Posterior cingulate gyrus (tissue), 11 donors: Measurements from ENCODE around the gene COL17A1.

ENCODE experiments used
- DNase-seq, 10 donors: peaks; one replicate each; pipeline versions ENCODE4 v3.0.0 to v3.0.0-alpha.2; 2020 to 2021; ENCODE audit warnings: mixed read lengths in 3 of 10
- intact Hi-C: fragments of 100-400 bp; cut with DNase I; formaldehyde crosslinking; loops from one replicate; pipeline ENCODE4 v1.15.1; 2023

The COL17A1 gene

DNA sequence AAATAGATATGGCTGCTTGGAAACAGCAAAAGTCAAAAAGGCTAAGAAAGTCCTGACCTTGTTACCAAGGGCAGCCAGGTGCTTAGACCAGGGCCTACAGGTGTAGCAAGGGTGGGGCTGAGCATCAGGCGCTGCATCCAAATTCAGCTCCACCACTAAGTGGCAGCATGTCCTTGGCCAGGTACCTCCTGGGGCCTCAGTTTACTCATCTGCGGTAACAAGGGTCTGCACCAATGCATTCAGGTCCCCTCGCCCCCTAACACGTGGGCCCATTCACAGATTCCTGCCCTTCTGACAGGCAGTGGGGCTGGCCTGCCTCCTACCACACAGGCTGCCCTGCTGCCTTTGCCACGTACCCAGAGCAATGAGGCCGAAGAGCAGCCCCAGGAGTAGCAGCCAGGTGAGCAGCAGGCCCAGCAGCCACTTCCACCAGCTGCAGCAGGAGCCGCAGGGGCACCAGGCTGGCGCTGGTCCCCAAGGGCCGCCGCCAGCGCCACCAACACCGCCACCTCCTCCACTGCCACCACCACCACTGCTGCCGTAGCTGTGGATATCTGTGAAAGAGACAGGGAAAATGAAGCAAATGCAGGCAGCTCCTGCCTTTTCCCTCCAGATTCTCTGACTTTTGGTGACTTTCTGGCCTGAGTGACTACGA, 28.9 kb downstream of the COL17A1 start:
- intact Hi-C loops: no loop called here
- DNase-seq: peak in 1 of 10 donors; percentile 65

DNA sequence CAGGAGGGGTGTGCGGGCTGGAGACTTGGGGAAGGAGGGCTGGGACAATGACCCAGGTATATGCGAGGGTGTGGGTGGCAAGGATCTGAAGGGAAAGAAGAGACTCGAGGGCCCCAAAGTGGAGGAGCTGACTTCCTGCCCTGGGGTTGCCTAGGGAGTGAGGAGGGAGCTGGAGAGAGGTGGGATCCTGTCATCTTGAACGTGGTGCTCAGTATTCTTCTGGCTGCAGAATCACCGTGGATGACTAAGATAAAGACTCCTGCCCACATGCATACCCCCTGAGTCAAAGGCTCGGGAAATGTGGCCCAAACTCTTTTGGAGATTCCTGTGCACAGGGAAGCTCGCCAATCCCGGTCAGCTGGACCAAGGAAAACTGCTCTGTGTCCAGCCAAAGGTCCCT, 31.2 kb downstream of the COL17A1 start:
- no peak for DNase-seq
- intact Hi-C loops: no loop called here

GRCh38 chr10:104053201-104053600, 32.5 kb downstream of the COL17A1 start:
- intact Hi-C loops: no loop called here
- no peak for DNase-seq

- DNase-seq: no peak
- intact Hi-C loops: no loop called here
Measured at GRCh38 chr10:104052431-104052830, 33.2 kb downstream of the COL17A1 start.

DNA sequence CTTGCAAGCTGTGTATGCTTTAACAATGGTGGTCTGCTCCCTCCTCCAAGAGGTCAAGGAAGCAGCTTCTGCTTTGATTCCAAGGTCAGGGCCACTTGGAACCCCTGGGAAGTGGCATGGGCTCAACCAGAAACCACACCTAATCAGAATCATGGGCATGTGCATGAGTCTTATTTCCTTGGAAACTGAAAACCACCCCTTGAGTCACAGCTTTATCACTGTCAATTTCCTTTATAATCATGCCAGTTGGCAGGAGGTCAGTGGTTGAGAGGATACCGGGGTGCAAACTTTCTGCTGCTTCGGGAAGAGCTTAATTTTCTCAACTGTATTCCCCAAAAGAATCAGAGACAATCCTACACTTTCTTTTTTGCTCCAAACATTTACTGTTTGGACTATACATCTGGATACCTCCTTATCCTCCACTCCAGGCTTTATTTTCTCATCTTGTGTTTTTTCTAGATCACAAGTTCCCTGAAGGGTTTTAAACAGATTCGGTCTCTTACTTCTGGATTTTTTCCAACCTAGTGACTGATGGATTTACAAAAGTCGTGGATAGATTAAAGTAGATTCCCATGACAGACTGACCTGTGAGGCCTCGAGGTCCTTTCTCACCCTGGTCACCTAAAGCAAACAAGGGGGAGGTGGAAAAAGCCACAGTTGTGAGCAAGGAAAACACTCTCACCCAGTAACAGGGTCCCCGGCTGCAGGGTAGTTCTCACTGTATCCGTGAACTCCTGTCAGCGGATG, 36.0 kb downstream of the COL17A1 start:
- intact Hi-C loops: no loop called here
- no peak for DNase-seq

- intact Hi-C loops: no loop called here
- DNase-seq: no peak
Measured at GRCh38 chr10:104046651-104047050, 39.0 kb downstream of the COL17A1 start.

GRCh38 chr10:104045151-104046089, 40.3 kb downstream of the COL17A1 start:
- intact Hi-C loops: loop anchor here (1.0 kb wide), 2 partner anchors 78 to 164 kb away; no protein-coding TSS in a partner anchor
- DNase-seq: peak in 6 of 10 donors; percentile 57 to 92 (median 65)

DNA sequence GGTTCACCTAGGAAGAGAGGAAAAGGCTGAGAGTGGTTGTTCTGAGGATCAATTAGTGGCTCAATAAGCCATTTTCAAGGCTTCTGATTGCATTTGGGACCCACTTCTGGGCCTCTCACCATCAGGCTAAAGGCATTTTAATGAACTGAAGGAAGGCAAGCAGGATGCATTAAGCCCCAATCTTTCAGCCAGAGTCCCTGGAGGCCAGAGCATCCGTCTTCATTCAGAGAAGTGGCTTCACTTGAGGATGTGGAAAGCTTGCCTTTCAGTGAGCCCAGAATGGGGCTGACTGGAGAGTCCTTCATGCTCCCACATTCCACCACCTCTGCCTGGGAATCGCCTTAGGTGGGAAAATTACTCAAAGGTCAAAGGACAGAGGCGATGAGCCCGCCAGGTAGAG, 41.8 kb downstream of the COL17A1 start:
- intact Hi-C loops: no loop called here
- no peak for DNase-seq

GRCh38 chr10:104043185-104043830, 42.4 kb downstream of the COL17A1 start:
- intact Hi-C loops: no loop called here
- DNase-seq: no peak

DNA sequence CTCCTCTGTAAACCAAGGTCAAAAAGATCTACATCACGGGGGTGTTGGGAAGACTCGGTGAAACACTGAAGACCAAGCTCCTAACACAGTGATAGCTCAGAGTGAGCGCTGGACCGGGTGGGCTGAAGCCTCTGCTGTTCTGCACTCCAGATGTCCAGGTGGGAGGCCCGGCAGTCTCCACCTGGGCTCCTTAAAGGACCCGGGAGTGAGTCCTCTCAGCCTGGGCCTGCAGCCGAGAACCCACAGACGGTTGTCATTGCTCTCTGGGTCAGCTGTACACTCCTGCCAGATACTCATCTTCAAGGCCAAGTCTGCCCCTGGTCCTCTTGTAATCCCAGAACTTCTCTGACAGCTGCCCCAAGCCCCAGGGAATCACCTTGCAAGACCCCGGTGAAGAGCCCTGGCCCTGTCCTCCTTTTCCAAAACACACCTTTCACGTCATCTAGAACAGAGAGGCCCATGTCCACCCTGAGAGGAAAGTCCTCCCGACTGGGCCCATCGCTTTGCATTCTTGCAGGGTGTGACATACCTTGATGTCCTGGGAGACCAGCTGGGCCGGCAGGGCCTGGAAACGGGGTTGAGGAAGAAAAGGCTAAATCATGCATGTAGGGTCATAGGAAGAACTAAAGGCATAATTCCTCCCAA, 43.7 kb downstream of the COL17A1 start:
- intact Hi-C loops: no loop called here
- DNase-seq: no peak

DNA sequence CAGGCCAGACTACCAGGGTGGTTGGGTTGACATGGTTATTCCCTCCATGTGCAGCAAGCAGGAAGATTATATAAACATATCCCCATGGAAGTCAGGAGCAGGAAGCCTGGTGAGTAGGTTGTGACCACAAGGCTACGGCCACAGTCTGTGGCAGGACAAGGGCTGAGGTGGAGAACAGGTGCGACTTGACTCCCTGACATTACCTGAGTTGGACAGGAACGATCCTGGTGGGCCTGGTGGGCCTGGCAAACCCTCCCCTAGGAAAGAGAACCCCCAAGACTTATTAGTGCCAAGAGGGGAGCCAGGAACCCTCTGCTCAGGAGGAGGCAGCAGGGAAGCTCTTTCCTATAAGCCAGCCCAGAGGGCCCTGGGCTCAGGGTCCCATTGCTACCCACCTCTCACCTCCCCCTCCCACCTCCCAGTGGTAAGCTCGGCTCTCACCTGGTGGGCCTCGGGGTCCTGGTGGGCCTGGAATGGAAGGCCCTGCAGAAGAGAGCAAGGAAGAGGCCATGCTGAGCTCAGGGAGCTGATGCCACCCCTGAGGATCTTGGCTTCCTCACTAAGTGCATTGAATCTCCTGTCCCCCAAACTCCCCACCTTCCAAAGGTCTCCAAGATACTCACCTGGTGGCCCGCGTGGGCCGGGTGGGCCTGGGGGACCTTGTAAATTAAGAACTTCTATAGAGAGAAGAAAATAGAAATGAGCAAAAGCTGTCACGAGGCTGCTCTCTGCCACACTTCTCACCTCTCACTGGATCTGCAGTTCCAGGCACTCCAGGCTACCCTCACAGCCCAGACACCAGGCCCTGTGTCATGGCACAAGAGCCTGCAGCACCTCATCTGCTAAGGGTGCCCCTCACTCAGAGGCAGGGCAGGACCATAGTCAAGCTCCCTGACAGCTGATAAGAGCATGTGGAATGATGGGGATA, 44.6 kb downstream of the COL17A1 start:
- DNase-seq: no peak
- intact Hi-C loops: no loop called here

DNA sequence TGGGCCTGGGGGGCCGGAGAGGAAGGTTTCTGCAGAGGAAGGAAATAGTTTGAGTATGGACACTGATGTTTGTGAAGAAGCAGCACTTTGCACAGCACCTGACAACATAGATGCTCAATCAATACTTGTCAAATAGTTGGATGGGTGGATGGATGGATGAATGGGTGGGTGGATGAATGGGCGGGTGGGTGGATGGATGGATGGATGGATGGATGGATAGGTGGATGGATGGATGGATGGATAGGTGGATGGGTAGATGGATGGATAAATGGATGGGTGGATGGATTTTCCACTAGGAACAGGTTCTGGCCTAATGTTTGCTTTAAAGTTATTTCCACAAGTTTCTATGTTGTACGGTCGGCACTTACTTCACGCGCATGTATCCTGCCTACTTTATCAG, 45.3 kb downstream of the COL17A1 start:
- intact Hi-C loops: no loop called here
- no peak for DNase-seq

DNA sequence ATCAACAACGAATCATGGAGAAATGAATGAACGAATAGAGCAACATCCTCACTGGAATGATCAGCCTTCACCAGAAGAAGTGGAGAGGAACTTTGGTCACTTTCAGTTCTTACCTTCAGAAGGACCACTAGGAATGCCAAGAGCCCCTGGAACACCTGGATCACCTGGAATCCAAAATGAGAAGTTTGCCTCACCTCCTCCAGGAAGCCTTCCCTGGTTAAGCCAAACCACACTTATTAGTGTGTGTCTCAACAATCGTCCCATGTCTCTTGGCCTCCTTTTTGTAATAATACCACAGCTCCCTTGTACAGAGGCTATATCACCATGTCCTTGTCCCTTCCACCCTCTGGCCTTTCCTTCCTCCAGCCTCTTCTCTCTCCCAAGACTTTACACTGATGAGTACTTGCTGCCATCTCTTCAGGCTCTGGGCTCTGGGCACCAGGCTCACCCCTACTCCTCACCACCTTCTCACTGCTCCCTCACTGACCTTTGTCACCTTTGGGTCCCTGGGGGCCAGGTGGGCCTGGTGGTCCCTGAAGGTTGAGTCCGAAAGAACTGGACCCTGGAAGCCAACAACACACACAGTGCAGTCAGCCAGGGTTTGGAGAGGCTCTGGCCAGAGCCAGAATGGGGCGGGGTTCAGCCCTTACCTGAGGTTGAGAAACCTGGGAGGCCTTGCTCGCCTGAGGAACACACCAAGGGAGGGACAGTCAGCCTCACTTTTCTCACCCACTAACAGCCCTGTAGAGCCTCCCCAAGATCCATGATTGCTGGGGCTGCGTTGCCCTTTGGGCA, 46.5 kb downstream of the COL17A1 start:
- intact Hi-C loops: no loop called here
- no peak for DNase-seq

GRCh38 chr10:104038537-104038936, 47.1 kb downstream of the COL17A1 start:
- intact Hi-C loops: no loop called here
- no peak for DNase-seq

DNA sequence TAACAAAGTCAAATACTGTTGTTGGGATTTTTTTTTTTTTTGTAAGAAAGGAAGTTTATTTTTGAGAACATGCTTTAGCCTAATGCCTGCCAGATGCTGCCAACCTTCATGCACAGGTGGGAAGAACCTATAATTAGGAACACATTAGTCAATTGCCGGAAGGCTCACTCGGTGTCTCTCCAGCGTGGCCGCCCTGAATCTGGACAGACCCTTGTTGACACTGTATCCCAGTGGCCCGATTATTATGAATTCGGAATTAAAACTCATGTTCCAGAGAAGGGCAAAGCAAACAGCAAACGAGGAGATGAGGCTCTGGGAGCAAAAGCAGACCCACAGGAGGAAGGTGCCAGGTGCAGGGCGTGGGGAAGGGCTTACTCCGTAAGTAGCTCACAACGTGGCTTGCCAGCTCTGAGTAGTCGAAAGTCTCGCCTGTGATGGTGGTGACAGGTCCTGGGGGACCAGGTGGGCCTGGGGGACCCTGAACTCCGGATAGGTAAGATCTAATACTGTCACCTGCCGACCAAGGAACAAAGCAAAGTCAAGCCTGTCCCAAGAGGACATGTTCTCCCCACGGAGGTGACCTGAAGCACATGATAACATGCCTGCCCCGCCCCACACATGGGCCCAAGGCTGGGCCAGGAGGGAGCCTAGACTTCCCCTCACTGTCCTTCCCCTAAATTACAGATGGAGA, 48.3 kb downstream of the COL17A1 start:
- intact Hi-C loops: no loop called here
- no peak for DNase-seq

DNA sequence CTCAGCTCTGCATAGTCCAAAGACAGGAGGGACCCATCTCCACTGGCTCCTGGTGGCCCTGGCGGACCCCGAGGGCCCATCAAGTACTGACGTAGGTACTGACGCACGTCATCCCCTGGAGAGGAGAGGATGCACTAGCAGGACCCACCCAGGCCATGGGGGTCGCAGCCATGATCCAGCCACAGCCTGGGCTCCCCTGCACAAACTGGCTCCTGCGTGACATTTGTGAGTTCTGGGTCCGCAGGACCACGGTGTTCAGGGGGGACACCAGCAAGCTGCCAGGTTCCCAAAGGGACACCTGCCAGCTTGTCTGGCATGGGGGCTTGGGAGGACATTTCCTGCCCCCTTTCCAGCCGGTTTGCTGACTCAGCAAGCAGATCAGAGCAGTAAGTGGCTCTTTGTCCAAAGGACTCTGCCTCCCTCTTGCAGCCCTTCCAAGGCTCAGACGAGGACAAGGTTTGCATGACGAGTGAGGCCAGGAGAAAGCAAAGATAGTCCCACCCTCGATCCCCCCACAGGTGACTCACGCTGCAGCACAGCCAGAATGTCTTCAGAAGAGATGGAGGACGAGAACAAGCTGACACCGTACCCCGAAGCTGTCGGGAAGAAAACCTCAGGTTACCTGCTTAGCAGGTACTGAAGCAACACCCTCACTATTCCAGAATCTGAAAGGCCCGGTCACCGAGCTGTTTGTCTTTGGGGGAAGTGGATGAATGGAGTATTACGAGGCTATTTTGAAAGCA, 49.0 kb downstream of the COL17A1 start:
- DNase-seq: no peak
- intact Hi-C loops: no loop called here

GRCh38 chr10:104036069-104036384, 49.7 kb downstream of the COL17A1 start:
- intact Hi-C loops: no loop called here
- DNase-seq: no peak
